Chondrocyte (in vitro differentiated cells): ENCODE data around the gene NECTIN1. TPM values are rescaled to one million over a fixed set of nuclear protein-coding genes. Genes with fewer than 3 reads are reported as not detected.

Source experiments
- DNase-seq: peaks from one replicate; pipeline ENCODE4 v3.0.0; 2021; ENCODE audit warnings: mixed read lengths, low spot score
- H3K27ac Mint-ChIP-seq: one replicate; pipeline ENCODE4 v1.8.0; 2021; ENCODE audit warnings: mild to moderate bottlenecking, moderate library complexity, mixed read lengths; ENCODE audit not compliant: unreplicated experiment
- H3K27me3 Mint-ChIP-seq: 2 replicates; pipeline ENCODE4 v1.8.0; 2021; ENCODE audit warnings: low read depth, mixed read lengths
- H3K36me3 Mint-ChIP-seq: 2 replicates; pipeline ENCODE4 v1.8.0; 2021; ENCODE audit warnings: low read depth, mixed read lengths
- H3K4me1 Mint-ChIP-seq: 2 replicates; pipeline ENCODE4 v1.8.0; 2021; ENCODE audit warnings: low read depth, mild to moderate bottlenecking, mixed read lengths
- H3K4me3 Mint-ChIP-seq: one replicate; pipeline ENCODE4 v1.8.0; 2021; ENCODE audit warnings: mild to moderate bottlenecking, moderate library complexity, mixed read lengths; ENCODE audit not compliant: unreplicated experiment
- H3K9me3 Mint-ChIP-seq: 2 replicates; pipeline ENCODE4 v1.8.0; 2021; ENCODE audit warnings: low read depth, mixed read lengths
- total RNA-seq: library from RNA; stranded (reverse); gene quantifications from 3 replicates; pipeline ENCODE4 v1.2.1, GENCODE V29; 2021
- TF ChIP-seq, protein P1 (sequence below): fragments of 200-600 bp; sonication (generic); IDR thresholded peaks from 2 replicates; pipeline ENCODE4 v1.5.0; 2021; ENCODE audit warnings: antibody characterized with exemption, mild to moderate bottlenecking, moderate library complexity

Gene NECTIN1
- total RNA-seq, 1 donor from 2014 or later: 9.1 TPM

DNA sequence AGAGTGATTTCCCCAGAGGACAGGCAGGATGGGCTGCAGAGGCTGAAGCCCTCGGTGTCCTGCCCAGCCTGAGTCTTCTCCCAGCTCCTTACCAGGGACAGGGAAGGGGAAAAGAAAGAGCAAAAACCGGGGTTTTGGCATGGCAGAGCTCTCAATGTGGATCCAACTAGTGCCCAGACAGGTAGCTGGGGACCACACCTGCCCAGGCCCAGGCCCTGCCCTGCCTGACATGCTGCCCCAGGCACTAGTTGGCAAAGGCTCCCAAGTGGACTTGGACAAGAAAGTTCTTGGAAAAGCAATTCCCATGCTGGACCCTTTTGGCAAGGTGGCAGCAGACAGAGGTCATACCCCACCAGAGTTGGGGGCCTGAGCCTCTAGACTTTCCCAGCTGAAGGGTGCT is 31.1 kb downstream of the NECTIN1 start:
- Mint-ChIP-seq H3K27ac (no peak overlapping the region), H3K36me3 (no peaks in the 10 kb centered on the region), H3K4me1 (peaks cover 6% of the 10 kb centered on the region), H3K4me3 (no peak overlapping the region), H3K27me3 (no peaks in the 10 kb centered on the region), H3K9me3 (no peaks in the 10 kb centered on the region)
- TF ChIP-seq, protein P1, sequence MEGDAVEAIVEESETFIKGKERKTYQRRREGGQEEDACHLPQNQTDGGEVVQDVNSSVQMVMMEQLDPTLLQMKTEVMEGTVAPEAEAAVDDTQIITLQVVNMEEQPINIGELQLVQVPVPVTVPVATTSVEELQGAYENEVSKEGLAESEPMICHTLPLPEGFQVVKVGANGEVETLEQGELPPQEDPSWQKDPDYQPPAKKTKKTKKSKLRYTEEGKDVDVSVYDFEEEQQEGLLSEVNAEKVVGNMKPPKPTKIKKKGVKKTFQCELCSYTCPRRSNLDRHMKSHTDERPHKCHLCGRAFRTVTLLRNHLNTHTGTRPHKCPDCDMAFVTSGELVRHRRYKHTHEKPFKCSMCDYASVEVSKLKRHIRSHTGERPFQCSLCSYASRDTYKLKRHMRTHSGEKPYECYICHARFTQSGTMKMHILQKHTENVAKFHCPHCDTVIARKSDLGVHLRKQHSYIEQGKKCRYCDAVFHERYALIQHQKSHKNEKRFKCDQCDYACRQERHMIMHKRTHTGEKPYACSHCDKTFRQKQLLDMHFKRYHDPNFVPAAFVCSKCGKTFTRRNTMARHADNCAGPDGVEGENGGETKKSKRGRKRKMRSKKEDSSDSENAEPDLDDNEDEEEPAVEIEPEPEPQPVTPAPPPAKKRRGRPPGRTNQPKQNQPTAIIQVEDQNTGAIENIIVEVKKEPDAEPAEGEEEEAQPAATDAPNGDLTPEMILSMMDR: no peak
- no peak for DNase-seq

DNA sequence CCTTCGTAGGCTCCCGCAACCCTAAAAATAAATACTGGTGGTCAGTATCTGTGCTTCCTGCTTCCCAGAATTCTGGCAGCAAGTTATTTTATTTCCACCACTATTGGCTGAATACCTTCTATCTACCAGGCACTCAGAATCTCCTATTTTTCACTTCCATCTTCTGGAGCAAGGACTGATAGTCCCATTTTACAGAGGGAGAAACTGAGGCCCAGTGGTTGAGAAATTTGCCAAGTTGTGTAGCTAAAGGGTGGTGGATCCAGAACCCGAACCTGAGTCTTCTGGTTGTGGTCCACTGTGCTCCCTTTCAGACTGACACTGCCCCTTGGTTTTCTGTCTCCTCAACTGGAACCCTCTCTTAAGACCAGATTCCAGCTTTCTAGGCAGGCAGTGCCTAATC is 31.6 kb downstream of the NECTIN1 start:
- no peak for DNase-seq
- no peaks in the 10 kb centered on the region for H3K9me3 Mint-ChIP-seq
- no peak overlapping the region for H3K27ac Mint-ChIP-seq
- H3K36me3 Mint-ChIP-seq: no peaks in the 10 kb centered on the region
- no peak overlapping the region for H3K4me3 Mint-ChIP-seq
- TF ChIP-seq, protein P1: no peak
- H3K27me3 Mint-ChIP-seq: no peaks in the 10 kb centered on the region
- peaks cover 6% of the 10 kb centered on the region for H3K4me1 Mint-ChIP-seq

DNA sequence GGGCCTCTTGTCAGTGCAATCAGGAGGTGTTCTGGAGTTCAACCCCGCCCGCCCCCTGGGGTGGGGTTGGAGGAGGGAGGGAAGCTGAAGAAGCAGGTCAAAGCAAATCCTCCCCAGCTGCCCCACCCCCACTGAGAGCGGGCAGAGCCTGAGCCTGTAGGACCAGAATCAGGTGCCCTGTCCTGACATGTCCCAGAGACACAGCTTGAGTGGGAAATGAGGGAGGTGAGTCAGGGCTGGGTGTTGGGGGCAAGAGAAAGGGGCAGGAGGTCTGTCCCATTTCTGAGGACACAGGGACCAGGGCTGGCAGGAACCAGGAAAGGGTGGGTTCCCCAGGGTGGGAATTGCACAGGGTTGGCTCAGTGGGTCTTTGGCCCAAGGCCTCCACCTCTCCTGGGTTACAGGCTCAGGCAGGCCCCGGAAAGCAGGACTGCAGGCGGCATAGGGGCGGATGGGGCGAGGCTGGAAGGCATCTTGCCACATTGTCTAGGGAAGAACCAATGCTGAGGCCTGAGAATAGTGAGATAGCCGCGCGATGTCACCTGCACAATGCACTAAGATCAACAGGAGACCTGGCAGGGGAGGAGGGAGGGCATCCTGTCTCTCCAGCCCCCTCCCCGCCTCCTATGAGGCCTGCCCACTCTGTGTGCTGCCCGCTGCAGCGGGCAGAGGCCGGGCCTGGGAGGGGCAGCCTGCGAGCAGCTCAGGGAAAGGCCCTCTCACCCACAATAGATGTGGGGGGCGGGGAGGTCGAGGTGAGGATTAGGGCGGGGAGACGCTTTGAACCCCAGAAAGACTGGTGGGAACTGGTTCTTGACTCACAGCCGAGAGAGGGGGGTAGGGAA is 32.4 kb downstream of the NECTIN1 start:
- TF ChIP-seq, protein P1: no peak
- H3K9me3 Mint-ChIP-seq: no peaks in the 10 kb centered on the region
- H3K36me3 Mint-ChIP-seq: no peaks in the 10 kb centered on the region
- peaks cover 6% of the 10 kb centered on the region for H3K4me1 Mint-ChIP-seq
- no peak for DNase-seq
- H3K4me3 Mint-ChIP-seq: no peak overlapping the region
- H3K27me3 Mint-ChIP-seq: no peaks in the 10 kb centered on the region
- H3K27ac Mint-ChIP-seq: no peak overlapping the region

DNA sequence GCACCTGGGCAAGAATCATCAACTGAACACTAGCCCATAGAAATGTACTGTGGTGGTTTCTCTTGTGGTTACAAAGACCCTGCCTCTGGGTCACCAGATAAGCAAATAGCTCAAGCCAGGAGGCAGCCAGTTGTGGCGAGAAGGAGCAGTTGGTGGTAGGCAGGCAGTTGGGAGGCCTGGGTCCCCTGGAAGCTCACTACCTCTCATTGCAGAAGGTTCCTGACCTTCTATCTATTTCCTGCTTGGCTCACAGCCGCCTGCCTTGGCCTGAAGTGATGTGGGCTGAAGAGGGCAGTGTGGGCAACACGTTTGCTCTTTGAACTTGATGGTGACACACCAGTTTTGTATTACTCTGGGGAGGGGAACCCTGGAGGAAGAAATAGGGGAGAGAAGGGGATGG is 34.7 kb downstream of the NECTIN1 start:
- TF ChIP-seq, protein P1: no peak
- peaks cover 3% of the 10 kb centered on the region for H3K4me1 Mint-ChIP-seq
- H3K27me3 Mint-ChIP-seq: no peaks in the 10 kb centered on the region
- no peak overlapping the region for H3K4me3 Mint-ChIP-seq
- H3K27ac Mint-ChIP-seq: no peak overlapping the region
- H3K9me3 Mint-ChIP-seq: no peaks in the 10 kb centered on the region
- no peaks in the 10 kb centered on the region for H3K36me3 Mint-ChIP-seq
- DNase-seq: no peak

DNA sequence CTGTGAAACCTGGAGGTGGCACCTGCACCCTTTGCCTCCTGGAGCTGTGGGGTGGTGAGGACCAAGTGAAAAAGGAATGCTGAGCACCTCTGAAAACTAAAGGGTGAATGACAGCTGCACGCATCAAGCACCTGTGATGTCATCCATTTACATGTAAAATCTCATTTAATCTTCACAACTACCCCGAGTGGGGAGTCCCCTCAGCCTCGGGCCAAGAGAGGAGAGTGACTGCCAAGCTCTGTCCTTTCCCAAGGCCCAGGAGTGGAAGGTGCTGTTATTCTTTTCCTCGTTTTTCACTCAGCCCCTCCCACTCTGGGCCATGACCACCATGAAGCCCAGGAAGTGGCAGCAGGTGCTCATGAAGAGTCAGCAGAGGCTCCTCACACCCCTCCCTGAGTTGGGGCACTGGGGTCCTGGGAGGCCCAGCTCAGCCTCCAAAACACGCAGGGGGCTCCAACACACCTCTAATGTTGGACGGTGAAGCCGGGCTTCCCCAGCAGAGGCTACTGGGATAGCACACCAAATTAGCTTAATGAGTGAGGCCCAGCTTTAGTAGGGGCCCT is 35.7 kb downstream of the NECTIN1 start:
- H3K4me3 Mint-ChIP-seq: no peak overlapping the region
- no peaks in the 10 kb centered on the region for H3K36me3 Mint-ChIP-seq
- TF ChIP-seq, protein P1: no peak
- H3K4me1 Mint-ChIP-seq: no peaks in the 10 kb centered on the region
- no peak overlapping the region for H3K27ac Mint-ChIP-seq
- H3K9me3 Mint-ChIP-seq: no peaks in the 10 kb centered on the region
- DNase-seq: no peak
- H3K27me3 Mint-ChIP-seq: no peaks in the 10 kb centered on the region
